CD4-positive, alpha-beta T cell treated with Interleukin-6 at 100 ng/mL for 8 hours (primary cell): ENCODE measurements around the gene LHFPL3.
A peak's percentile ranks its signal among the peaks of the same experiment; 100 is the strongest.
"Not testable (repeated sequence)": the region's sequence is repeated elsewhere in the genome, so short reads cannot be mapped to it uniquely, and the experiment has no call there.

Experiments
- DNase-seq: peaks from one replicate; pipeline ENCODE4 v3.0.0-alpha.2; 2020; ENCODE audit warnings: mixed read lengths, low spot score

LHFPL3 gene

DNA sequence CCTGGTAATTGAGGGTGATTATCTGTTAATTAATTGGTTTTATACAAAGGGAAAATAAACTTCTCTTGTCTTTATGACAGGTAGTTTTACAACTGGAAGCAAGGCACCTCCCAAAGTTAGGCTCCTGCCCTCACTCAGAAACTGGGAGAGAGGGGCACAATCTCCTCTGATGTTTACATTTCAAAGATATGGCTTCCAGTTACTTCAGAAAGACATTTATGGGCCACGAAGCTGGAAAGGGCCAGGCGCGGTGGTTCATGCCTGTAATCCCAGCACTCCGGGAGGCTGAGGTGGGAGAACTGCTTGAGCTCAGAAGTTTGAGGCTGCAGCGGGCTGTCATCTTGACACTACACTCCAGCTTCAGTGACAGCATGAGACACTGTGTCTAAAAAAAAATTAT, 570.0 kb downstream of the LHFPL3 start:
- no peak for DNase-seq

DNA sequence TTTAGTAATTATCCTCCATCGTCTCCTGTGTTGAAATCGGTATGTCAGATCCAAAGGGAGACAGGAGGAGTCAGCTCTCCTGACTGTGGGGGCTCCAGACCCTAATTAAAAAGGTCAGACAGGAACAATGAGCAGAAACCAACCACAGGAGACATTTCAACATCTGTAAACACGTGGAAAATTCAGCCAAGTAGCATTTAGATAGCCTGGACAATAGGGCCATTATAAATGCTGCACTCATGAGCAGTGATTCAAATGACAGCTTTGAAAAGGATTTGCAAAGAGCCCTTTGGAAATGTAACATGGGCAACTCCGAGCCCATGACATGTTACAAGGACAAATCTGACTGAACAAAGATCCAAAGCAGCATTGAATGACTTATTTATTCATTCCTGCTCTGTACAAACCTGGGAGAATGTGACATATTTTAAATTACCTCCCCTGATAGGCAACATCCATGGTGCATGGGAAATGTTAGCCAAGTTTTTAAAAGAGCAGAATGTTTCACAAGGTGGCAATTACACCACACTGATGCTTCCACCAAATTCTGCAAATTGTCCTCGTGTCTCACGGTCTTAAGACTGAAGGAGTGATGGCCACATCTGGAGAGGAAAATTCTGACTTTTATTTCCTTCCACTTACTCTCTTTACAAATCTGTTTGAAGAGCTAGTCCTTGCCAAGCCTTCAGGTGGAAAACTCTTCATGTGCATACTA, 572.3 kb downstream of the LHFPL3 start:
- no peak for DNase-seq

DNA sequence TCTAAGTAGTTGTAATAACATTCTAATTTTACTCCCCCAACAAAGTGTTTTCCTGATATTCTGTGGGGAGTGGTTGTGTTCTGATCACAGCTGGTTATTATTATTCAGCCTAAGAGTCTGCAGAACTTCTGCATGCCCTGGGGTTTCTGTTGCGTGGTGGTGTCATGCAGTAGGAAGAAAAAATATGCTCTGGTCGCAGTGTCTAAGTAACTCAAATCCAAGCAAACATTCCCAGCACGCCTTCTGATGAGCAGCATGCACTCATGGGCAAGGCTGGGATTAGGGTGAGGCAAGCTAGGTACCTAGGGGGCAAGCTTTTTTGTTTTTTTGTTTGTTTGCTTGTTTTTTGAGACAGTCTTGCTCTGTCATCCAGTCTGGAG, 572.8 kb downstream of the LHFPL3 start:
- no peak for DNase-seq

DNA sequence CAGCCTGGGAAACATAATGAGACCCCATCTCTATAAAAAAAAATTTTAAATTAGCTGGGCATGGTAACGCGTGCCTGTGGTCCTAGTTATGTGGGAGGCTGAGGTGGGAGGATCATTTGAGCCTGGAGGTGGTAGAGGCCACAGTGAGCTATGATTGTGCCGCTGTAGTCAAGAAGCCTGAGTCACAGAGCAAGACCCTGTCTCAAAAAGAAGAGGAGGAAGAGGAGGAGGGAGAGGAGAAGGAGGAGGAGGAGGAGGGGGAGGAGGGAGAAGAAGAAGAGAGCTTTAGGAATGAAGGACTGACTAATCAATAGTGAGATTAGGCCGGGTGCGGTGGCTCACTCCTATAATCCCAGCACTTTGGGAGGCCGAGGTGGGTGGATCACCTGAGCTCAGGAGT, 573.8 kb downstream of the LHFPL3 start:
- no peak for DNase-seq

DNA sequence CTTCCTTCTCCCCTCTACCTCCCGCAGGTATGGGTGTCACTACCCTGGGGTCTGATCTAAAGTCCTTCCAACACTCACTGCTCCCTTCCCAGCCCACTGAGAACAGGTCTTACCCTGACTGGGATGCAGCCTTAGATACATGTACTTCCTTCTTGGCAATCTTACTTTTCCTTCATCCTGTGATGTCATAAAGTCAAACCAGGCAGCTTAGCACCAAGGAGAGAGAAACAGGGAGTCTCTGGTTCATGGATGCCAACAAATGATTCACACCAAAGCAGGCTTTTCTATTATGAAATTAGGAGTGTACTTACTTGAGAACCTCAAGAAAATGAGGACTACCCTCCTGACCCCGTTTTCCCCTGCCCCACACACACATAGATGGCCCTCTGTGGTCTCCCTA, 574.6 kb downstream of the LHFPL3 start:
- no peak for DNase-seq

DNA sequence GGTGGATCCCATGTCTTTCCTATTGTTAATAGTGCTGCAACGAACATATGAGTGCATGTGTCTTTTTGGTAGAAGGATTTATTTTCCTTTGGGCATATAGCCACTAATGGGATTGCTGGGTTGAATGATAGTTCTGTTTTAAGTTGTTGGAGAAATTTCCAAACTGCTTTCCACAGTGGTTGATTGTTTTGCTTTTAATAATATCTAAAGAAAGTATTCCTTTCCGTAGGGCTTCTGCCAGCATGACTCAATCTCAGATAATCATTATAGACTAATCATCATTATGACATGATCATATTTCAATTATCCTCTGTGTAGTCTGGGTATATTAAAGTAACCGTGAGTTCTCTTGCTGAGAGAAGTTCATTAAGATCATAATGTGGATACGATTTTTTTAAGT, 575.4 kb downstream of the LHFPL3 start:
- no peak for DNase-seq

DNA sequence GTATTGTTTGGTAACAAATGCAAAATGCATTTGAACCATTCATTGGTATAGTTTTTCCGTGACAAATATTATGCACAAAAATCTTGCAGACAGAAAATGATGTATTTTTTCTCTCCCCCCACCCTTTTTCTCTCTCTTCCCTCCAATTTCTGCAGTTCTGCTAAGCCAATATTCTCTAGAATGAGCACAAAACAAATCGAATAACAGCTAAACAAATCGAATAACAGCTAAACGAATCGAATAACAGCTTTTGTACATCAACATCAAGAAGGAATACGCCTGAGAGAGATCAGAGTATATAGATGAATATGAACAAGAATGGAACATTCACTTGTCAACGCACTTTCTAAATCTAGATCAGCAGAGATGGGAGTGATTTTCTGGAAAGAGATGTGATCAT, 577.6 kb downstream of the LHFPL3 start:
- no peak for DNase-seq

DNA sequence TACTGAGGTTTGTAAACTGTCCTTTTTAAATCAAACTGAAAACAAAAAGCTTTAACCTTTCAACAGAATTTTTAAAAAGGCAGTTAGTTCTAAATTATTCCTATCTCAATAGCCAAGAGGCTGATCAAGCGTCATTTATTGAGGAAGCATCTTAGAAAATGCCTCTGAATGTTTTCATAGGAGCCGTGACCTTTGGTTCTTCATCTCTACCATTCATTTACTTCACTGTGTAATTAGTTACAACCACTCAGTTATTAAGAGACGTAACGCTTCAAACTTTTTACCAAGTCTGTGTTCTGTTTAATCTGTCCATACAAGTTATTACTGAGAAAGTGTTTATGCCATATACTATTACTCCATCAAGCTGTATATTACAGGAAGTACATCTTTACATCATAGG, 578.2 kb downstream of the LHFPL3 start:
- no peak for DNase-seq

DNA sequence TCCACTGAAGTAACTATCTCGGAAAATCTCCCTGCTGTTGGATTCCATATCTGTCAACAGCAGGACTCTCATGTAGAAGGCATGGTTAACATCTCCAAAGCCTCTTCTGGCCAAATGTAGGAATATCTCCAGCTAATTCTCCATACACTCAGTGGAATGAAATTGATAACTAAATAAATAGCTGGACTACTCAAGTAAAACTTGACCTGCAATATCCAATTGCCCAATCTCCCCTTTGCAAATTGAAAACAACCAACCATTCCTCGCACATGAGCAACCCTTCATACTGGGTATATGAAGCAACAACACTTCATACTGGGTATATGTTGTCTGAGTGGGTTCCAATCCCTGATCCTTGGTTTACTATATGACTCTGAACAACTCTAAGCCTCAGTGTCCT, 580.2 kb downstream of the LHFPL3 start:
- DNase-seq: no peak

DNA sequence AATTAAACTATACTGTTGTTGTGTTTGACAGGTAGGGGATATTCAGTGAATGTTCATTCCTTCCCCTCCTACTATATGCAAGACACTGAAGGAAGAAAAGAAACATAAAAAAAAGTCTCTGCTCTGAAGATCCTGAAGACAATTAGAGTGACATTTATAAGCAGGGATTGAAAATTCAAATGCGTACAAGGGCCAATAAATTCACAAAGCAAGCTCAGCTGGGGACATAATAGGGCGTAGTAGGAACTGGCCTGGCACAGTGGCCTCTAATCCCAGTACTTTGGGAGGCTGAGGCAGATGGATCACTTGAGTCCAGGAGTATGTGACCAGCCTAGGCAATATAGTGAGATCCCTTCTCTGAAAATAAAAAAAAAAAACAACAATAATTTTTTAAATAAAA, 580.7 kb downstream of the LHFPL3 start:
- no peak for DNase-seq

DNA sequence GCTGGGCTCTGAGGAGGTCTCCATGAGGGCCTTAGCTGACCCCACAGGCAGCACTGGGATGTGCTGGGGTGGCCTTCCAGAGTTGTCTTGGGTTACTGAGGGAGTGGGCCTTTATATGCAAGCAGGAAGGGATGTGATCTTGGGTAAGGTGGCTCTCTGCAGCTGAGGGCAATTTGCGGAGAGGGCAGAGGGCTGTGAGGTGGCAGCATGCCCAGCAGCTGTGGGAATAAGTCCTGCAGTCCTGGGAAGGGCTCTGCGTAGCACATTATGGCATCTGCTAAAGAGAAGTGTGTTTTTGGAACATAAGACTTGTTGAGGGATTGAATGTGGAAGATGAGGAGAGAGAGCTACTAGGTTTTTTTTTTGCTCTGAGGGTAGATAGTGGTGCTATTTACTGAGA, 586.0 kb downstream of the LHFPL3 start:
- no peak for DNase-seq

DNA sequence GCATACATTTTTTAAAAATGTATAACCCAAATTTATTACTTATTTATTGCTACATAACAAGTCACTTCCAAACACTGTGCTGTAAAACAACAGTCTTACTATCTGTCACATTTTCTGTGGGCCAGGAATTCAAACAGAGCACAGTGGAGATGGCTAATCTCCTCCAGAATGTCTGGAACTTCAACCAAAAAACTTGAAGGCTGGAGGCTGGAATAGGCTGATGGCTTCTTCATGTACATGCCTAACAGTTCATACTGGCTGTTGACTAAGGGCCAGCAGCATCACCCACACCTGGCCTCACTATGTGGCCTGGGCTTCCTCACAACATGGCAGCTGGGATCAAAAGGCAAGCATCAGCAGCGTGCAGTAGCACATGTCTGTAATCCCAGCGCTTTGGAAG, 593.2 kb downstream of the LHFPL3 start:
- no peak for DNase-seq

DNA sequence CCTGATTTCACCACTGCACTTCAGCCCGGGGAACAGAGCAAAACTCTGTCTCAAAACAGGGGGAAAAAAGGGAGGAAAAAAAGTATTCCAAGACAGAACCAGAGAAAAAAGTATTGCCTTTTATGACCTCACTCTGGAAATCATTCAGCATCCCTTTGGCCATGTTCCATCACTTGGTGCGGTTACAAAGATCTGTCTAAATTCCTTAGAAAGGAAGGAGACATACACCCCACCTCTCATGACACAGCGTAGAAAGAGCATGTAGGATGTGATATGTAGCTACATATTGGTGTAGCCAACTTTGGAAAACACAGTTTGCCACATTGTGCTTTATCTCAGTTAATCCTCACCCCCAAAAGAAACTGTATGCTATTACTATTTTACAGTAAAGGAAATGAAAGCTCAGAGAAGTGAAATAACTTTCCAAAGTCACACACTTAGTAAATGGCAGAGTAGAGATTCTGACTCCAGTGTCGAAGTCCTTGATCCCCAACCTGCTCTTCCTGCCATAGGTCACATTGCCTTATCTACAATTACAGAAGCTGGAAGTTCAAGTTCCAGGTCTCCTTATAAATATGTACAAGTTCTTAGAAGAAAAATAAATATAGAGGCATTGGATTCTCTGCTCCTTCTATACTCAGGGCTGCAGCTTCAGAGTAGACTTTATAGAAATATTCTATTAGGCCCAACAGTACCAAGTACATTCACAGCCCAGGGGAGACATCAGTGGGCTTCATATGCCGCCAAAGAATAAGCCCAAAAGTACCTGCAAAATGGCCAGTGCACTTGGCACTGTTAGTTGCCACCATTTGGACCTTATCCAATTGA, 594.0 kb downstream of the LHFPL3 start:
- no peak for DNase-seq

DNA sequence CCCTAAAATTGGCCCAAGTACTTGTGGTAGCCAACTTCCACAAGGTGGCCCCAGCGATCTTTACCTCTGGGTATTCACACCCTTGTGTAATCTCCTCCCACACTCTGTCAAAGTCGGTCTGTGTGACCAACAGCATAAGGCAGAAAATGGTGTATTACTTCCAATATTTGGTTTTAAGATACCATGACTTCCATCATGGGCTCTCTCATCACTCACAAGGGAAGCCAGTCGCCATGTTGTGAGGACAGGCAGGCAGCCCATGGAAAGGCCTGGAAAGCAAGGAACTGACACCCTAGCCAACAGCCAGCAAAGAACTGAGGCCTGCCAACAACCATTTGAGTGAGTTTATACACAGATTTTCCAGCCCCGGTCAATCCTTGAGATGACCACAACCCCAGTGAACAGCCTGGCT, 594.6 kb downstream of the LHFPL3 start:
- peak; percentile 73 for DNase-seq

DNA sequence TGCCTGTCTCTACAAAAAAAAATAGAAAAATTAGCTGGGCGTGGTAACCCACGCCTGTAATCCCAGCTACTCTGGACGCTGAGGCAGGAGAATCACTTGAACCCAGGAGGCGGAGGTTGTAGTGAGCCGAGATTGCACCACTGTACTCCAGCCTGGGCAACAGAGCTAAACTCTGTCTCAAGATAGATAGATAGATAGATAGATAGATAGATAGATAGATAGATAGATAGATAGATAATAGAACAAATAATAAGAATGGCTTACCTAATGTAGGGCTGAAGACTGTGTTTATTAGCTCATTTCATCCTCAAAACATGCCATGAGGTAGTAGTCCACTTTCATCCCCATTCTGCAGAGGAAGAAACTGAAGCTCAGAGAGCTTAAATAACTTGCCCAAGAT, 597.8 kb downstream of the LHFPL3 start:
- DNase-seq: not testable (repeated sequence)

DNA sequence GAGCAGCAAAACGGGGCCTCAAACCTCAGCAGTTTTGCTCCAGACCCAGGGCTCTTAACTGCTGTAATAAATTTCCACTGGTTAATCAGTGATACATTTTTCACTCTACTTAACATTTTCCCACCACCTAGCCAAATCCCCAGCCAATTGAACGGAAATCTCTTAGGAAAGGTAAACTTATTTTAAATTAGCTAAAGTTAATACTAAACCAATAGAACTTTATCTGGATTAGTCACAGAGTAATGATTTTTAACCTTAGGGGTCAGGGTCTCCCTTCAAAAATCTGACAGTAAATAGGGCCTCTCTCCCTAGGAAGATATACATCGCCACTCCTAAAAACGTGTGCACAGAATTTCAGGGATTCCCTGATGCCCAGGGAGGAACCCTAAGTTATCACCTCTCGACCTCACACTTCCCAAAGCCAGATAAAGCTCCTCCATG, 598.2 kb downstream of the LHFPL3 start:
- no peak for DNase-seq

DNA sequence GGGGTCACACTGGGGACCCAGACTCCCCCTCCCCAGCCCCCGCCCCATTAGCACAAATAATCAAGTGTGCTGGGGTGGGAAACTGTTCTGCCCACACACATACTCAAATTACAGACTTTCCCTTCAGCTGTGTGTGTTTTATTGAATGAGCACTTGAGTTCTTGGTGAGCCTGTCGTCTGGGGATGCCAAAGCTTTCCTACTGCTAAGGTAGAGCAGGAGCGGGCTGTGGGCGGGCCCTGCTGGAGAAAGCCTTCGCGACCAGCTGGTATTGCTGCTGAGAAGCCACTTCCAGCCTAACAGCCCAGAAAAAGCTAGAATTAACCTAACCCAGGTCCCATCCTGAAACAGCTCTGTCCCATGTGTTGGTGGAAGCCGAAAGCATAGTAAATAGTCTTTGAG, 598.7 kb downstream of the LHFPL3 start:
- DNase-seq: no peak

DNA sequence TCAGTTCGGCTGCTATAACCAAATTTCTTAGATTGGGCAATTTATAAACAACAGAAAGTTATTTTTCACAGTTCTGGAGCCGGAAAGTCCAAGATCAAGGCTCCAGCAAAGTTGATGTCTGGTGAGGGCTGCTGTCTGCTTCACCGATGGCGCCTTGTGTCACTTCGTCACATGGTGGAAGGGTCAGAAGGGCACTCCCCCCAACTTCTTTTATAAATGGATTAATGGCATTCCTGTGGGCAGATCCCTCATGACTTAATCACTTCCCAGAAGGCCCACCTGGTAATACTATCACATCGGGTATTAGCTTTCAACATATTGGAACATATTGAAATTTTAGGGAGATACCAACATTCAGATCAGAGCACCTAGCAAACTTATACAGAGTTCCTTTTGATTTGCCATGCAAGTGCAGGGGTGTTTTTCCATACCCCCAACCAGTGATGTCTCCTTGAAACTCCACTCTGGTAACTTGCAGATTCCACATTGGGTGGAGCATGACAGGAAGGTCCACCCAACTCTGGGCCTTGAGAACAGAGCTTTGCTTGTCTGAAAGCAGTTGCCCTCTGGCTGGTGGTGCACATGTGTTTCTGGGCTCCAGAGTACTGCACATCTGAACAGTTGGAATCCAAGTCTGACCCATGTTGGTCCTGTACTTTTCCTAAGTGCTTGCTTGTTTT, 600.5 kb downstream of the LHFPL3 start:
- DNase-seq: no peak

DNA sequence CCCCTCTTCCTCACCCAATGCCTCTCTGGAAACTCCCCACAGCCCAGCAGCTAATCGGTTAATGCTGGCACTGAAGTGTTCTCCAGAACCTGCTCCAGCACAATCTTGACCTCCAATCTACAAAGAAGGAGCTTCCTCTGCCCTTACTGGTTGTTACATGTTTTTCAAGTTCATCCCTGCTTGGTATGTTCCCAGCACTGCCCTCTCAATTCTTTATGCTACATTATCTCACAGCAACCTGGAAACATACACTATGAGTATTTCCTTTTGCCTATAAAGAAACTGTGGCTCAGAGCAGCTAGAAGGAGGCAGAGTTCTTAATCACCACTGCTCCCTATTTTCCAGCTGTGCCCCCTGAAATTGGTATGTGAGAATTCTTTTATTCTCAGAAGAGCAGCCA, 601.5 kb downstream of the LHFPL3 start:
- no peak for DNase-seq

DNA sequence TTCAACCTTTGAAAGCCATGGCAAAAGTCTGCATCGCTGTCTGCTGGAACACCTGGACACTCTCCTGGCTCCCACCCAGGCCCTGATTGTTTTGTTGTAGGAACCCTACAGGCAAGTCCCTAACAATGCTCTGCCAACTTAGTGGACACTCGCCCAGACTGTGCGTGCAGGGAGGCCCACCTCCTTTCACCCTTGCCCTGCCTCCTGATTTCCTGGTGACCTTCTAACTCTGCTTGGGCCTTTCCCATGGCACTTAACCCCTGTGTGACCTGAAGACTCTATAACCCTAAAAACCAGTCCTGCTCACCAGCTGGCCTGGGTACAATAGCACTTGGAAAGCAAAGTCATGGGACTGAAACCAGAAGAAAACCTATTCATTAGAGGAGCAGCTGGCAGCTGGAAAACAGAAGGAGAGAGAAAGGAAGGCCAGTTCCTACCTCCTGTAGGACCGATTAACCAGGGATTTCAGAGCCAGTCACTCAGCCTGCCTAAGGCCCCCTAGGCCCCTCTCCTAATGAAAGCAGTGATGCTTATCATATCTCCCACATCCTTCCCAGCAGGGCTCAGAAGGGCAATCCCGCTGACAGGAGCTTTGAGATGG, 602.9 kb downstream of the LHFPL3 start:
- DNase-seq: no peak

DNA sequence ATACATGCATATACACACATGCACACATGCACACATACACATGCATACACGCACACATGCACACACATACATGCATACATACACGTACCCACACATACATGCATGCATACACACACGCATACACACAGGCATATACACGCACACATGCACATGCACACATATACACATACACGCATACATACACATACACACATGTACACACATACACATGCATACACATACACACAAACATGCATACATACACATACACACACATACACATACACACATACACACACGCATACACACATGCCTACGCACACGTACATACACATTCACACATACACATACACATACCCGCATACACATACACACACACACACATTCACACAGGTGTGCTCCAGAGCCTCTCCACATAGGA, 604.6 kb downstream of the LHFPL3 start:
- no peak for DNase-seq

DNA sequence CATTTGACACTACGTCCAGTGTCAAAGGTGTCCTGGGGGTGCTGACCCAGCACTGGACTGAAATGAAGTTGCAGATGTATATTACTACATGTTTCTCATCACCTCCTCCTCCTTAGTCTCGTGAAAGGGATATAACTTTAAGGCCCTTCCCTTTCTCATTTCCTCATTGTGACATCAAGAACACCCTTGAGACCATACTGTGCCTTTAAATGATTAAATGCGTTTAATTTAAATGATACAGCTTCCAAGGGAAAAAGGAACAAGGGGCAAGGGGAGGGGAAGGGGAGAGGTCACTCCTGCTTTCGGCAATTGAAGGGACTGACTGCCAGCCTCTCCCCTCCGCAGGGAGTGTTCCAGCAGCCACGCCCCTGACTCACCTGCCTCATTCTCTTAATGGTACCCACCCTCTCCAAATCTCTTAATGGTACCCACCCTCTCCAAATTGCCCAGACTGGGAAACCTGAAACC, 605.2 kb downstream of the LHFPL3 start:
- DNase-seq: no peak

DNA sequence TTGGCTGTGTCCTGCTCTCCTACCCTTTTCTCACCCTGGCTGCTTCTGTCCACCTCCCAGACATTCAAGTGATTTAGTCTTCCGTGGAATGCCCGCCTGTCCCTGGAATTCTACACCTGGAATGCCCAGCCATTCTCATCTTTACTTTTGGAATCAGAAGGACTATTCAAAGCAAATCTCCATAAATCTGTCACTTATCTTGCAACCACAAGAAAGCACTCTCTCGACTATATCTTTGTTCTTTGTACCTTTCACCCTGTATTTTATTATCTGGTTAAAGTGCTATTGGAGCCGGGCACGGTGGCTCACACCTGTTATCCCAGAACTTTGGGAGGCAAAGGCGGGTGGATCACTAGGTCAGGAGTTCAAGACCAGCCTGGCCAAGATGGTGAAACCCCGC, 606.3 kb downstream of the LHFPL3 start:
- no peak for DNase-seq
